A673 (cell line): Measurements from ENCODE around the gene LRP11. TPM values are rescaled to one million over a fixed set of nuclear protein-coding genes. Genes with fewer than 3 reads are reported as not detected.
"Not testable (repeated sequence)": the region's sequence is repeated elsewhere in the genome, so short reads cannot be mapped to it uniquely, and the experiment has no call there.

Source experiments
- BruUV-seq: library from RNA; stranded (reverse); fragments of 400-500 nt; replicated peaks from 2 replicates; lab custom pipeline; 2021; lab: Mats Ljungman, UMichigan
- CTCF ChIA-PET: fragments of 300-600 bp; sonication (Branson Sonifier 250); formaldehyde crosslinking; loops from one replicate; lab custom pipeline; 2022; ENCODE audit warnings: antibody characterized with exemption; lab: Charles Lee
- POLR2A ChIA-PET: fragments of 300-600 bp; sonication (Branson Sonifier 250); formaldehyde crosslinking; loops from one replicate; lab custom pipeline; 2022; ENCODE audit warnings: antibody characterized with exemption; ENCODE audit not compliant: low non-redundant PET; lab: Charles Lee
- DNase-seq: peaks from one replicate; pipeline ENCODE4 v3.0.0-alpha.2; 2015; ENCODE audit warnings: low spot score
- H3K27ac ChIP-seq: fragments of 200-600 bp; sonication (generic); 2 replicates; pipeline ENCODE4 v1.5.1; 2016; ENCODE audit warnings: mixed run types, low read depth, mild to moderate bottlenecking, mixed read lengths, antibody characterized with exemption, low read length; ENCODE audit not compliant: poor library complexity, severe bottlenecking
- H3K27me3 ChIP-seq: fragments of 200-600 bp; sonication (generic); replicated peaks from 2 replicates; pipeline ENCODE4 v1.6.1; 2017; ENCODE audit warnings: mixed run types, low read depth, mild to moderate bottlenecking, mixed read lengths, antibody characterized with exemption, low read length; ENCODE audit not compliant: insufficient read depth, poor library complexity
- H3K36me3 ChIP-seq: fragments of 200-600 bp; sonication (generic); 2 replicates; pipeline ENCODE4 v1.6.1; 2016; ENCODE audit warnings: mixed run types, mild to moderate bottlenecking, mixed read lengths, antibody characterized with exemption, low read length; ENCODE audit not compliant: insufficient read depth, poor library complexity, severe bottlenecking
- H3K4me1 ChIP-seq: fragments of 200-600 bp; sonication (generic); 2 replicates; pipeline ENCODE4 v1.6.1; 2017; ENCODE audit warnings: mixed run types, mild to moderate bottlenecking, mixed read lengths, antibody characterized with exemption, low read length; ENCODE audit not compliant: insufficient read depth, poor library complexity, severe bottlenecking
- H3K4me3 ChIP-seq: fragments of 200-600 bp; sonication (generic); 2 replicates; pipeline ENCODE4 v1.5.1; 2016; ENCODE audit warnings: low read depth, mixed run types, mild to moderate bottlenecking, mixed read lengths, low read length; ENCODE audit not compliant: poor library complexity, severe bottlenecking
- H3K9me3 ChIP-seq: fragments of 200-600 bp; sonication (generic); 2 replicates; pipeline ENCODE4 v1.6.1; 2016; ENCODE audit warnings: mixed run types, low read depth, mild to moderate bottlenecking, mixed read lengths, antibody characterized with exemption, low read length; ENCODE audit not compliant: poor library complexity, severe bottlenecking
- CTCF ChIP-seq: fragments of 300-800, 200-600 bp; sonication (generic); conservative IDR thresholded peaks from 2 replicates; pipeline ENCODE4 v1.5.1; 2017; ENCODE audit warnings: low read depth, mild to moderate bottlenecking, antibody characterized with exemption, low read length, moderate library complexity, mixed read lengths
- EZH2 ChIP-seq: fragments of 200-600 bp; sonication (generic); IDR thresholded peaks from 2 replicates; pipeline ENCODE4 v1.6.1; 2017; ENCODE audit warnings: borderline replicate concordance, low read depth, mild to moderate bottlenecking, mixed read lengths, antibody characterized with exemption, low read length; ENCODE audit not compliant: poor library complexity, severe bottlenecking
- intact Hi-C: fragments of 100-400 bp; cut with micrococcal nuclease; formaldehyde crosslinking; loops from one replicate; pipeline ENCODE4 v1.10.0; 2022; ENCODE audit not compliant: unreplicated experiment
- total RNA-seq: library from RNA; stranded (reverse); gene quantifications from 2 replicates; pipeline ENCODE4 v1.2.3, GENCODE V29; 2021

LRP11 gene
- total RNA-seq, 1 experiment from 2014 or later: 56.1 TPM

GRCh38 chr6:149855741-149856140 lies 8.4 kb downstream of the LRP11 start:
- no peak for DNase-seq
- Histone ChIP-seq H3K9me3 (no peaks in the 10 kb centered on the region), H3K27ac (no peak overlapping the region), H3K36me3 (peaks cover 5% of the 10 kb centered on the region), H3K27me3 (no peaks in the 10 kb centered on the region), H3K4me1 (peaks cover 57% of the 10 kb centered on the region), H3K4me3 (no peak overlapping the region)
- CTCF ChIA-PET: no interaction called here
- POLR2A ChIA-PET: no interaction called here
- BruUV-seq: no TSS peak
- intact Hi-C loops: no loop called here
- no peak for TF ChIP-seq CTCF
- no peak for TF ChIP-seq EZH2

GRCh38 chr6:149855040-149855654 lies 9.0 kb downstream of the LRP11 start:
- H3K4me1 ChIP-seq: peaks cover 61% of the 10 kb centered on the region
- no peak for DNase-seq
- no peaks in the 10 kb centered on the region for H3K9me3 ChIP-seq
- H3K27me3 ChIP-seq: no peaks in the 10 kb centered on the region
- POLR2A ChIA-PET: no interaction called here
- H3K4me3 ChIP-seq: no peak overlapping the region
- peaks cover 5% of the 10 kb centered on the region for H3K36me3 ChIP-seq
- no TSS peak for BruUV-seq
- no peak for TF ChIP-seq CTCF
- TF ChIP-seq EZH2: no peak
- CTCF ChIA-PET: no interaction called here
- intact Hi-C loops: no loop called here
- H3K27ac ChIP-seq: no peak overlapping the region

GRCh38 chr6:149854532-149854931 lies 9.6 kb downstream of the LRP11 start:
- Histone ChIP-seq H3K9me3 (no peaks in the 10 kb centered on the region), H3K27me3 (no peaks in the 10 kb centered on the region), H3K4me3 (no peak overlapping the region), H3K36me3 (peaks cover 5% of the 10 kb centered on the region), H3K27ac (no peak overlapping the region), H3K4me1 (peaks cover 58% of the 10 kb centered on the region)
- no TSS peak for BruUV-seq
- ChIA-PET CTCF (no interaction called here), POLR2A (no interaction called here)
- no peak for DNase-seq
- no peak for TF ChIP-seq CTCF
- TF ChIP-seq EZH2: no peak
- intact Hi-C loops: no loop called here

- DNase-seq, POLR2A ChIA-PET, H3K9me3 ChIP-seq, H3K27ac ChIP-seq, BruUV-seq, CTCF ChIA-PET, H3K4me3 ChIP-seq, intact Hi-C loops, H3K27me3 ChIP-seq, H3K36me3 ChIP-seq: not testable (repeated sequence)
- H3K4me1 ChIP-seq: peaks cover 56% of the 10 kb centered on the region
Measured at GRCh38 chr6:149854017-149854416, 10.1 kb downstream of the LRP11 start.
